TTC549 (cell line): ENCODE measurements around the gene C9orf153.

Experiments
- FAIRE-seq: peaks from 2 replicates; lab custom pipeline; 2012; peaks lifted over from hg19 to GRCh38; lab: Jason Lieb, UNC

C9orf153 gene

GRCh38 chr9:86187121-86187520 lies 72.3 kb downstream of the C9orf153 start:
- no peak for FAIRE-seq

DNA sequence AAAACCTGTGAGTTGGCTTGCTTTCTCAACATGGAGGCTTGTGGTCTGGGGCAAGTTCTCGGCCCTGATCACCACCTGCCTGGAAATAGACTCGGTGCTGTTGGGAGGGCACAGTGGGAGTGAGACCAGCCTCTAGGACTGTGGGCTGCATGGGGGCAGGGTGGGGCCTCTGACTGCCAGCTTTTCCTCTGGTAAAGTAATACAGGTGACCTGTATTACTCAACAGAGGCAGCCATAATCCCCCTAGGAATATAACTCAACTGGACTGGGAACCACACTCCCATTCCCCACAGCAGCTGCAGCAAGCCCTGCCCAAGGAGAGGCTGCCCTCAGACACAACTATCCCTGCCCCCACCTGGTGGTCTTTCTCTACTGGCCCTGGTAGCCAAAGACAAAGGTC lies 72.8 kb downstream of the C9orf153 start:
- no peak for FAIRE-seq

- no peak for FAIRE-seq
Measured at GRCh38 chr9:86185872-86186271, 73.6 kb downstream of the C9orf153 start.

- no peak for FAIRE-seq
Measured at GRCh38 chr9:86184138-86184524, 75.3 kb downstream of the C9orf153 start.

DNA sequence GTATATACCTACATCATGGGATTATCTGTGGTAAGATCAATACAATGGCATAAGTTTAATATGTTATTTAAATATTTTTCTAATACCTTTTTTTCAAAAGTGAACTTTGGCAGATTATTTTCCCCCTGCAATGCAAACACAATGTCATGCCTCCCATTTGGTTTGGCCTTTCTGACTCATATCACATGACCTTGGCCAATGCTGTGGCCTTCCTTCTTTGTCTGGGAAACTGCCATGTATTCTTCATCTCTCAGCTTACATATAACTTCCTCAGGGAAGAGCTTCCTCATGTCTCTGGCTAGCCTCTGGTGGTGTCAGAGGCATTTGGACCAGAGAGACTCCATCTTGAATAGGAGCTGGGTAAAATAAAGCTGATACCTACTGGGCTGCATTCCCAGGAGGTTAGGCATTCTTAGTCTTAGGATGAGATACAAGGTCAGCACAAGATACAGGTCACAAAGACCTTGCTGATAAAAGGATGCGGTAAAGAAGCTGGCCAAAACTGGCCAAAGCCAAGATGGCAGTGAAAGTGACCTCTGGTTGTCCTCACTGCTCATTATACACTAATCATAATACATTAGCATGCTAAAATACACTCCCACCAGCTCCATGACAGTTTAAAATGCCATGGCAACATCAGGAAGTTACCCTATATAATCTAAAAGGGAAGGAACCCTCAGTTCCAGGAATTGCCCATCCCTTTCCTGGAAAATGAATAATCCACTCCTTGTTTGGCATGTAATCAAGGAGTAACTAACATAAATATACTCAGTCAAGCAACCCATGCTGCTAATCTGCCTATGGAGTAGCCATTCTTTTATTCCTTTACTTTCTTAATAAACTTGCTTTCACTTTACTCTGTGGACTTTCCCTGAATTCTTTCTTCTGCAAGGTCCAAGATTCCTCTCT lies 76.0 kb downstream of the C9orf153 start:
- no peak for FAIRE-seq

DNA sequence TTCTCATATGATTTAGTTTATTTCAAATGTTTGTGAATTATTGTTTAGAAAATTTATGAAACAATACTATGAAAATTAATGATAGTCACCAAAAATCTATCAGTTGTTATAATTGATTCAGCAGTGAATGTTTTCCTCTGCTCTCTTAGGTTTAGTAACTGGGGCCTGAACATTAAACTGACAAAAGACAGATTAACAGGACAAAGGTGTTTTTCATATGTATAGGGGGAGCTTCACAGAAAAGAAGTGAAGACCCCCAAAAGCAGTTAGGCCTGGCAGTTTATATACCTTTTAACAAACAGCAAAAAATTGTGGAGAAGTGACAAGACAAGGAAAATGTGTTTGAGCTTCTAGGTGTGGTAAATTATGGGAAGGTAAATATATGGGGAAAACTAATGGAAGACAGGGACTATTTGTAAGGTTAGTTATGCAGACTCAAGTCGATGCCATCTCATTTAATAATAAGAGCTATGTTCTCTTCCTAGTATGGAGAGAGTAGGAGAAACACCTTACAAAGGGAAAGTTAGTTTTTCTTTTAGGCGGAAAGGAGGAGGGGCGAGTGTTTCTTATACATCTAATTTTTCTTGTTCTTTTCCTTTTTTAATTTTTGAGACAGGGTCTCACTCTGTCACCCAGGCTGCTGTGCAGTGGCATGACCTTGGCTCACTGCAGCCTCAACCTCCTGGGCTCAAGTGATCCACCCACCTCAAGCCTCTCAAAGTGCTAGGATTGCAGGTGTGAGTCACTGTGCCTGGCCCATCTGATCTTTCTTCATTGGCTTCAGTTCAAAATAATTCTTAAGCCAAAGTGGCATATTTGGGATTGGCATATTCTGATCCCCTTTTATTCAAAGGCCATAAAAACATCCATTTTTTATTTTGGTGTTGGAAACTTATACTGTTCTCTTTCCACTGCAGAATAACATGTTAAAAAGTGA lies 77.8 kb downstream of the C9orf153 start:
- no peak for FAIRE-seq

GRCh38 chr9:86178503-86178902 lies 81.0 kb downstream of the C9orf153 start:
- FAIRE-seq = no peak

DNA sequence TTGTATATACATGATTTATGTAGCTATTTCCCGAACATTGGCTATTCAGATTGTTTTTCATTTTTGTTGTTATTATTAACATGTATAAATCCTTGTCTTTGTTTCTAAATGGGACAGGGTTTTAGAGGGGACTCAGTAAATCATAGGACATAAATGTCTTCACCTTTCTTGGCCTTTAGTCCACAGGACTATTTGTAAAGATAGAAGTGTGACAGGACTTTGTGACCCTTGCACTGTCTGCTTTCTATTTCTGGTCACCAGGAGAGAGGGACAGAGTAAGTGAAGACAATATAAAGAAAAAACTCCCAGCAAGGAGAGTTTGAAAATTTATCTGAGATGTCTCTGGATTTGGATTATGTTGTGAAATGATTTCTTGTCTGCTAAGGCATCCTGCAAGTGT lies 81.5 kb downstream of the C9orf153 start:
- FAIRE-seq = no peak

GRCh38 chr9:86176468-86176867 lies 83.0 kb downstream of the C9orf153 start:
- FAIRE-seq = no peak

DNA sequence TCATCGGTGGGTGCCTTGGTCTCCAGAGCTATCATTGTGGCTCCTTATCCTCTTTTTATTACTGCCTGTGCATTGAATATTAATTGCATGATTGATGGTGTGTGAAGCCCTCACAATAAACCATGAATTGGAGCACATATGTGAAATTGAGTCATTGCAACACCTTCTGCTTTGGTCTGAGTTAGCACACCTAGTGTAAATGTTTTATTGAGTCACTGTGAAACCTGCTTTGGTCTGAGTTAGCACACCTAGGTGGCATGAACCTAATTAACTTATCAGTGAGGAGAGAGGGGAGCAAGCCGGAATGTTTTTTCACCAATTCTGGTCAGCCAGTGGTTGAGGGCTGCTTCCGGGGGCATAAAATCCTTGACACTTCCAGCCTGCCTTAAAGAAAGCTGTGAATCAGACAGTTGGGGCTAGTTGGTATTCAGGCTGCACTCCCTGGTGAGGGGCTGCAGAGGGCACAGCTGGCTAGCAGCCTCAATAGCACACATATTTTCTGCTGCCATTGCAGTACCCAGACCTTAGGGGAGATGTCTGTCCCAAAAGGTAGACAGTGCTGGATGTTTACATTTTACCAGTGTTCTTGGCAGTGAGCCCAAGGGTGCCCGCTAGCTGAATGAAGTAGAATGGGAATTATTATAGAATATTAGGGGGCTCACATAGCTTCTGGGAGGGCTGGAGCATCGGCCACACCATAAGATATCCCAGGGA lies 83.6 kb downstream of the C9orf153 start:
- FAIRE-seq = no peak

DNA sequence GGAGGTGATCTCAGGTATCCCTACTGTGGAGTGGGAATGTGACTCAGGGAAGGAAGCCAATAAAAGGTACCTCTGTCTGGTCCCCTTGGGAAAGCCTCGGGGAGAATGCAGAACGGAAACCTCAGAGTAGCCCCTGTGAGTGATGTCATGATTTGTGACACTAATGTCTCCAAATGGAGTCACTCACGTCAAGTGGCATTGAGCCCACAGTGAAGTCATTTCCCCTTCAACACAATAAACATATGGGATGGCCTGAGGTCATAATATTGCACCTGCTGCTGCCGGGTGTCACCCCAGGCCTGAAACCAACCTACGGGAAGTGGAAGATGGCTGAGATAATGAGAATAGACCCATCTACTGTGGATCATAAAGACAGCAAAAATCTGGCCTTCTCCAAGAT lies 84.2 kb downstream of the C9orf153 start:
- no peak for FAIRE-seq
